Type B pancreatic cell (in vitro differentiated cells): ENCODE measurements around the gene PIP5K1C. TPM values are rescaled to one million over a fixed set of nuclear protein-coding genes. Genes with fewer than 3 reads are reported as not detected.
A peak's percentile ranks its signal among the peaks of the same experiment; 100 is the strongest.

Experiments used
- DNase-seq: peaks from one replicate; pipeline ENCODE4 v3.0.0; 2021; ENCODE audit warnings: mixed read lengths; ENCODE audit not compliant: unreplicated experiment; ENCODE audit errors: extremely low spot score
- H3K27ac Mint-ChIP-seq: 2 replicates; pipeline ENCODE4 v1.8.0; 2021; ENCODE audit warnings: mild to moderate bottlenecking, mixed read lengths
- H3K27me3 Mint-ChIP-seq: 2 replicates; pipeline ENCODE4 v1.8.0; 2021; ENCODE audit warnings: mixed read lengths
- H3K36me3 Mint-ChIP-seq: 2 replicates; pipeline ENCODE4 v1.8.0; 2021; ENCODE audit warnings: mixed read lengths
- H3K4me1 Mint-ChIP-seq: one replicate; pipeline ENCODE4 v1.8.0; 2021; ENCODE audit warnings: mixed read lengths; ENCODE audit not compliant: unreplicated experiment
- H3K4me3 Mint-ChIP-seq: 2 replicates; pipeline ENCODE4 v1.8.0; 2021; ENCODE audit warnings: mild to moderate bottlenecking, mixed read lengths
- H3K9me3 Mint-ChIP-seq: 2 replicates; pipeline ENCODE4 v1.8.0; 2021; ENCODE audit warnings: mixed read lengths
- long read RNA-seq: library from polyadenylated mRNA; unstranded; transcript quantifications from one replicate; pipeline ENCODE4 v2.0.0, GENCODE V29; 2020
- total RNA-seq: library from RNA; stranded (reverse); gene quantifications from 2 replicates; pipeline ENCODE4 v1.2.1, GENCODE V29; 2021; ENCODE audit warnings: low replicate concordance
- TF ChIP-seq, protein P1 (sequence below): fragments of 200-600 bp; sonication (generic); conservative IDR thresholded peaks from 2 replicates; pipeline ENCODE4 v1.5.0; 2021; ENCODE audit warnings: antibody characterized with exemption, mild to moderate bottlenecking

The PIP5K1C gene, protein sequence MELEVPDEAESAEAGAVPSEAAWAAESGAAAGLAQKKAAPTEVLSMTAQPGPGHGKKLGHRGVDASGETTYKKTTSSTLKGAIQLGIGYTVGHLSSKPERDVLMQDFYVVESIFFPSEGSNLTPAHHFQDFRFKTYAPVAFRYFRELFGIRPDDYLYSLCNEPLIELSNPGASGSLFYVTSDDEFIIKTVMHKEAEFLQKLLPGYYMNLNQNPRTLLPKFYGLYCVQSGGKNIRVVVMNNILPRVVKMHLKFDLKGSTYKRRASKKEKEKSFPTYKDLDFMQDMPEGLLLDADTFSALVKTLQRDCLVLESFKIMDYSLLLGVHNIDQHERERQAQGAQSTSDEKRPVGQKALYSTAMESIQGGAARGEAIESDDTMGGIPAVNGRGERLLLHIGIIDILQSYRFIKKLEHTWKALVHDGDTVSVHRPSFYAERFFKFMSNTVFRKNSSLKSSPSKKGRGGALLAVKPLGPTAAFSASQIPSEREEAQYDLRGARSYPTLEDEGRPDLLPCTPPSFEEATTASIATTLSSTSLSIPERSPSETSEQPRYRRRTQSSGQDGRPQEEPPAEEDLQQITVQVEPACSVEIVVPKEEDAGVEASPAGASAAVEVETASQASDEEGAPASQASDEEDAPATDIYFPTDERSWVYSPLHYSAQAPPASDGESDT
- total RNA-seq, result 35.9 and 44.5 TPM in 2 replicates
- long read RNA-seq, partial matches to known transcripts, result 0 of 1 reads
- long read RNA-seq, other reads (novel, unspliced or antisense), result 1 of 1 reads

DNA sequence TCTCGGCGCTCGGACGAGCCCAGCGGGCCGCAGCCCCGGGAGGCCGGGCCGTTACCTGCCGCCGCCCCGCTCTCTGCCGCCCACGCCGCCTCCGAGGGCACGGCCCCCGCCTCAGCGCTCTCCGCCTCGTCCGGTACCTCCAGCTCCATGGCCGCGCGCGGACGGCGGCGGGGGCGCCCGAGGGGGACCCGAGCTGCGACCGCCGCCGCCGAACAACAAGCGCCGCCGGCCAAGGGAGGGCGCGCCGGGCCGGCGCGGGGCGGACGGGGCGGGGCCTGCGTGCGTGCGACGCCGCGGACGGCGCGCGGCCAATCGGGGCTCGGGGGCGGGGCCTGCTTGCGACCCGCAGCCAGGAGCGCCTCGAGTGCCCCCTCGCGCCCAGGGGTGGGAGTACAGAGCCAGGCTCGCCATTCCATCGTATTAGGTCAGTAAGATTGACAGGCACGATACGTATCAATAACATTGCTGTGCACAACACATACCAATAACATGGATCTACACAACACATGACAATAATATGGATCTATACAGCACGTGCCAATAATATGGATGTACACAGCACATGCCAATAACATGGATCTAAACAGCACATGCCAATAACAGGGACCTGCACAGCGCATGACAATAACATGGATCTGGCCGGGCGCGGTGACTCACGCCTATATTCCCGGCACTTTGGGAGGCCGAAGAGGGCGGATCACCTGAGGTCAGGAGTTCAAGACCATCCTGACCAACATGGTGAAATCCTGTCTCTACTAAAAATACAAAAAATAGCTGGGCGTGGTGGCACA lies at the start of gene PIP5K1C:
Gene PIP5K1C, minus strand, starts transcription at position 227 of the 791 bp plus-strand sequence. Its CDS starts 78 bp downstream, at position 149.
- DNase-seq, result peak; percentile 97
- H3K4me1 Mint-ChIP-seq, result no peaks in the 10 kb centered on the region
- H3K36me3 Mint-ChIP-seq, result no peaks in the 10 kb centered on the region
- no peaks in the 10 kb centered on the region for H3K27me3 Mint-ChIP-seq
- H3K4me3 Mint-ChIP-seq, result peak within 1 kb of the TSS; percentile 91
- H3K27ac Mint-ChIP-seq, result peak within 1 kb of the TSS; percentile 61
- H3K9me3 Mint-ChIP-seq, result no peaks in the 10 kb centered on the region
- TF ChIP-seq, protein P1, sequence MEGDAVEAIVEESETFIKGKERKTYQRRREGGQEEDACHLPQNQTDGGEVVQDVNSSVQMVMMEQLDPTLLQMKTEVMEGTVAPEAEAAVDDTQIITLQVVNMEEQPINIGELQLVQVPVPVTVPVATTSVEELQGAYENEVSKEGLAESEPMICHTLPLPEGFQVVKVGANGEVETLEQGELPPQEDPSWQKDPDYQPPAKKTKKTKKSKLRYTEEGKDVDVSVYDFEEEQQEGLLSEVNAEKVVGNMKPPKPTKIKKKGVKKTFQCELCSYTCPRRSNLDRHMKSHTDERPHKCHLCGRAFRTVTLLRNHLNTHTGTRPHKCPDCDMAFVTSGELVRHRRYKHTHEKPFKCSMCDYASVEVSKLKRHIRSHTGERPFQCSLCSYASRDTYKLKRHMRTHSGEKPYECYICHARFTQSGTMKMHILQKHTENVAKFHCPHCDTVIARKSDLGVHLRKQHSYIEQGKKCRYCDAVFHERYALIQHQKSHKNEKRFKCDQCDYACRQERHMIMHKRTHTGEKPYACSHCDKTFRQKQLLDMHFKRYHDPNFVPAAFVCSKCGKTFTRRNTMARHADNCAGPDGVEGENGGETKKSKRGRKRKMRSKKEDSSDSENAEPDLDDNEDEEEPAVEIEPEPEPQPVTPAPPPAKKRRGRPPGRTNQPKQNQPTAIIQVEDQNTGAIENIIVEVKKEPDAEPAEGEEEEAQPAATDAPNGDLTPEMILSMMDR, result peak; percentile 79

DNA sequence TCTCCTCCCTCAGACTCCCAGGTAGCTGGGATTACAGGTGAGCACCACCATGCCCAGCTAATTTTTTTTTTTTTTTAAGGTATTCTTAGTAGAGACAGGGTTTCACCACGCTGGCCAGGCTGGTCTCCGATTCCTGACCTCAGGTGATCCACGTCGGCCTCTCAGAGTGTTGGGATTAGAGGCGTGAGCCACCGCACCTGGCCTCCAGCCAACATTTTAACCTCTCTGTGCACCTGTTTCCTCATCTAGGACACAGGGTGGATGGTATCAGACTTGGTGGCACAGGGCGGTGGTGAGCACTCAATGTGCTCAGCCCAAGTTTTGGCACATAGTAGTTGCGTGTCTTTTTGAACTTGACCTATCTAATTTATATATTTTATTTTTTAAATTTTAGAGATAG lies 48.7 kb upstream of the PIP5K1C start:
- Mint-ChIP-seq H3K27ac (no peak overlapping the region), H3K9me3 (no peaks in the 10 kb centered on the region), H3K36me3 (no peaks in the 10 kb centered on the region), H3K27me3 (no peaks in the 10 kb centered on the region), H3K4me1 (no peaks in the 10 kb centered on the region), H3K4me3 (no peak overlapping the region)
- DNase-seq, result no peak
- TF ChIP-seq, protein P1, result no peak

DNA sequence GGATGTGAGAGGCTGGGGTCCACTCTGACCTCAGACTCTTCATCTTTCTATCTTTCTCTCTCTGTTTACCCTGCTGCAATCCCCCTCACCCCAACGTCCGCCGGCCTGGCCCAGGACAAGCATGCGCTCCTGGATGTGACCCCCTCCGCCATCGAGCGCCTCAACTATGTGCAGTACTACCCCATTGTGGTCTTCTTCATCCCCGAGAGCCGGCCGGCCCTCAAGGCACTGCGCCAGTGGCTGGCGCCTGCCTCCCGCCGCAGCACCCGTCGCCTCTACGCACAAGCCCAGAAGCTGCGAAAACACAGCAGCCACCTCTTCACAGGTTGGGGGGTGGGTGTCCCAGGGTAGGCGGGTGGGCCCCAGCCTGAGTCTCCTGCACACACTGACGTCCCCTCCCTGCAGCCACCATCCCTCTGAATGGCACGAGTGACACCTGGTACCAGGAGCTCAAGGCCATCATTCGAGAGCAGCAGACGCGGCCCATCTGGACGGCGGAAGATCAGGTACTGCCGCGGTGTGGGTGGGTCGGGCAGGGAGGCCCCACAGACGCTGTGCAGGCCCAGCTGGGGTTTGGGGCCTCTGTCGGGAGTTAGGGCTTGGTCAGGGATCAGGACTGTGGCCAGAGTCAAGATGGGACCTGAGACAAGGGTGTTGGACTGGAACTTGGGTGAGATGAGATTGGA lies 46.2 kb upstream of the PIP5K1C start:
- Mint-ChIP-seq H3K27ac (no peak overlapping the region), H3K9me3 (no peaks in the 10 kb centered on the region), H3K36me3 (no peaks in the 10 kb centered on the region), H3K27me3 (no peaks in the 10 kb centered on the region), H3K4me3 (no peak overlapping the region), H3K4me1 (no peaks in the 10 kb centered on the region)
- no peak for DNase-seq
- TF ChIP-seq, protein P1, result no peak

DNA sequence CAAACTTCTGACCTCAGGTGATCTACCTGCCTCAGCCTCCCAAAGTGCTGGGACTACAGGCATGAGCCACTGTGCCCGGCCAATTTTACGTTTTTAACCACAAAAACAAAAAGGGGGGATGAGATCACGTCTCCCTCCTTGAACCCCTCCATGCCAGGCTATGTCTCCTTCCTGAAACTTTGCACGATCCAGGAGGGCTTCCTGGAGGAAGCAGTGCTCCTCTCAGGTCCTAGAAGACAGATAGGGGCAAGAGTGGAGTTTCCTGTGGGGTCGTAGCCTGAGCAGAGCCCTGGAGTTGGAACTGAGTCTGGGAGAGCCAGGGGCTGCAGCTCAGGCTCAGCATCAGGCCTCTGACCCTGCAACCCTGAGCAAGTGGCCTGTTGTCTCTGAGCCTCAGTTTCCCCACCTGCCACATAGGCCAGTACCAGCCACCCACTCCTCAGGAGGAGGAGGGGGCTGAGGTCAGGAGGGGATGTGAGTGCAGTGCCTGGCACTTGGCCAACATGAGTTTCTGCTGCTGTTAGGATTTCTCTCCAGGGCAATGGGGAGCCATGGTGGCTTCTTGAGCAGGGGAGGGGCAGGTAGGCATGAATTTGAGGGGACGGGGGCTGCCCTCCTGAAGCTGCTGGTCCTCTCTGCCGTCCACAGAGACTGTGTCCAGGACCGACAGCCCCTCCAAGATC lies 45.2 kb upstream of the PIP5K1C start:
- Mint-ChIP-seq H3K36me3 (no peaks in the 10 kb centered on the region), H3K27ac (no peak overlapping the region), H3K27me3 (no peaks in the 10 kb centered on the region), H3K4me3 (no peak overlapping the region), H3K4me1 (no peaks in the 10 kb centered on the region), H3K9me3 (no peaks in the 10 kb centered on the region)
- DNase-seq, result no peak
- TF ChIP-seq, protein P1, result no peak
